ENCODE results near the gene SLC25A4.
"Not testable (repeated sequence)": the region's sequence is repeated elsewhere in the genome, so short reads cannot be mapped to it uniquely, and the experiment has no call there.

Gene SLC25A4

DNA sequence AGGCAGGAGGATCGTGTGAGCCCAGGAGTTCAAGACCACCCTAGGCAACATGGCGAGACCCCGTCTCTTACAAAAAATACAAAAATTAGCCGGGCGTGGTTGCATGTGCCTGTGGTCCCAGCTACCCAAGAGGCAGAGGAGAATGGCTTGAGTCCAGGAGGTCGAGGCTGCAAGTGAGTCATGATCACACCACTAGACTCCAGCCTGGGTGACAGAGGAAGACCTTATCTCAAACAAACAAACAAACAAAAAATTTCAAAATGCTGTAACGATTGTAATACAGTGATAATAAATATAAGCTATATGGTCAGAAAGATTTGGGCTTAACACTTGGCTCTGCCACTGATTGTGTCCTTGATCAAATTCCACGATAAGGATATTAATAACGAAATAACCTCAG is 24.2 kb downstream of the SLC25A4 start:
- no peak overlapping the region for H3K27ac Mint-ChIP-seq
- peaks cover 45% of the 10 kb centered on the region for H3K36me3 Mint-ChIP-seq (ENCODE audit: insufficient read depth)
- no peaks in the 10 kb centered on the region for H3K27me3 Mint-ChIP-seq
- no peak overlapping the region for H3K4me3 Mint-ChIP-seq
- peaks cover 11 to 22% of the 10 kb centered on the region in 2 donors for H3K4me1 Mint-ChIP-seq (ENCODE audit: low read depth in 2 of 2)
- H3K9me3 Mint-ChIP-seq, result no peaks in the 10 kb centered on the region
- no peak for ATAC-seq (replicated peaks)
- no peak for DNase-seq

DNA sequence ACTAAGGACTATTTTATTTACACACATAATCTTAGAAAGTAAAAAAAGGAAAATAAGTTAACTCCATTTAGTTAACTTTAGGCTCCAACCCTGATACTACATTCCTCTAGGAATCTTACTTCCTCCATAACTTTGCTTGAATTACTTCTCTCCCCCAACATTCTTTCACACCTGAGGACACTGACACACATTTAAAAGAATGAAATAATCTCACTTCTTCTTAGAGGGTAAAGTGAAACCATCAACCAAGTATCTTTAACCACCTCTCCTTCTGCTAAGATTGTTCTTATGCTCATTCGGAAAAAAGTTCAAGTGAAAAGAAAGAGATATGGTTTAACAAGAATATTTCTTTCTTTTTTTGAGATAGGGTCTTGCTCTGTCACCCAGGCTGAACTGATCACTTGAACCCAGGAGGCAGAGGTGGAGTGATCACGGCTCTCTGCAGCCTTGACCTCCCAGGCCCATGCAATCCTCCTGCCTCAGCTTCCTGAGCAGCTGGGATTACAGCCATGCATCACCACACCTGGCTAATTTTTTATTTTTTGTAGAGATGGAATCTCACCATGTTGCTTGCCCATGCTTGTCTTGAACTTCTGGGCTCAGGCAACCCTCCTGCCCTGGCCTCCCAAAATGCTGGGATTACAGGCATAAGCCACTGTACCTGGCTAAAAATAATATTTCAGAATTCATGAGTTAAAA is 28.5 kb downstream of the SLC25A4 start:
- Mint-ChIP-seq H3K9me3 (no peaks in the 10 kb centered on the region), H3K27me3 (no peaks in the 10 kb centered on the region), H3K27ac (peak overlapping the region in 1 of 2 donors; percentile 11), H3K4me3 (no peak overlapping the region), H3K36me3 (ENCODE audit: insufficient read depth) (peaks cover 47% of the 10 kb centered on the region), H3K4me1 (ENCODE audit: low read depth in 2 of 2) (peaks cover 0 to 13% of the 10 kb centered on the region in 2 donors)
- ATAC-seq (replicated peaks), result no peak
- DNase-seq, result no peak

DNA sequence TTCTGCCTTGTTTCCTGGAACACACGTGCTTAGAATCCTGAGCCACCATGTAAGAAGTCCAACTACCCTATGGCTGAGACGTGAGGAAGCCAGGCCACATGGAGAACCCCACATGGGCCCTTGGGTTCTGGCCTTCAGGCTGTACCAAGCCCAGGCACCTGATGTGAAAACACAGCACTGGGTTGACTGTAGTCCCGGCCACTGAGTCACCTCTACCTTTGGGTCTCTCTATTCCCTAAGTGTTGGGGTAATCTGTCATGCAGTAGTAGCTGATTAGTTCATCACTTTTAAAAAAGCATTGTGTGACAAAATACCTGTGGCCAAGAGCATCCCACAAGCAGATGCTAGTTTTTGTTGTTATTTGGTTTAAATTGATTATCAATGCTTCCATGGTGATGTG is 36.4 kb downstream of the SLC25A4 start:
- H3K4me3 Mint-ChIP-seq, result no peak overlapping the region
- H3K4me1 Mint-ChIP-seq (ENCODE audit: low read depth in 2 of 2), result peaks cover 6 to 16% of the 10 kb centered on the region in 2 donors
- no peak for ATAC-seq (replicated peaks)
- no peak overlapping the region for H3K27ac Mint-ChIP-seq
- H3K9me3 Mint-ChIP-seq, result no peaks in the 10 kb centered on the region
- no peaks in the 10 kb centered on the region for H3K27me3 Mint-ChIP-seq
- peaks cover 16% of the 10 kb centered on the region for H3K36me3 Mint-ChIP-seq (ENCODE audit: insufficient read depth)
- DNase-seq, result no peak

DNA sequence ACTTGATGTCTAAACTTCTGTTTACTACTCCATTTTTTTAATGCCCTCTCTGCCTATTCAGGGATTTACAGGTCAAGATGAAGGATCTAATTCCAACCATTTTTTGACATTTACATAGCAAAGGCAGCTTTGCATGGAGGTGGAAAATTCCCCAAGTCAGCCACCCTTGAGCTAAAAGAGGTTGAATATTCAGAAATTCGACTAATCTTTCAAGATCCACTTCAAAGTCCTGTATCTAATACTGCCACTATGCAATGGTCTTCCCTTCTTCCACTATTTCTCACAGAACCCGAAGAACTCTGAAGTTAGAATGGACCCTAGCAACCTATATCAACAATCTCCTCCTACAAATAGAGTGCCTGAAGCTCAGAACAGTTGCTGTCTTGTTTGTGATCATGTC is 39.2 kb downstream of the SLC25A4 start:
- no peak for ATAC-seq (replicated peaks)
- H3K27me3 Mint-ChIP-seq, result no peaks in the 10 kb centered on the region
- H3K27ac Mint-ChIP-seq, result no peak overlapping the region
- peaks cover 7% of the 10 kb centered on the region for H3K36me3 Mint-ChIP-seq (ENCODE audit: insufficient read depth)
- peaks cover 11 to 26% of the 10 kb centered on the region in 2 donors for H3K4me1 Mint-ChIP-seq (ENCODE audit: low read depth in 2 of 2)
- H3K9me3 Mint-ChIP-seq, result no peaks in the 10 kb centered on the region
- H3K4me3 Mint-ChIP-seq, result no peak overlapping the region
- no peak for DNase-seq

DNA sequence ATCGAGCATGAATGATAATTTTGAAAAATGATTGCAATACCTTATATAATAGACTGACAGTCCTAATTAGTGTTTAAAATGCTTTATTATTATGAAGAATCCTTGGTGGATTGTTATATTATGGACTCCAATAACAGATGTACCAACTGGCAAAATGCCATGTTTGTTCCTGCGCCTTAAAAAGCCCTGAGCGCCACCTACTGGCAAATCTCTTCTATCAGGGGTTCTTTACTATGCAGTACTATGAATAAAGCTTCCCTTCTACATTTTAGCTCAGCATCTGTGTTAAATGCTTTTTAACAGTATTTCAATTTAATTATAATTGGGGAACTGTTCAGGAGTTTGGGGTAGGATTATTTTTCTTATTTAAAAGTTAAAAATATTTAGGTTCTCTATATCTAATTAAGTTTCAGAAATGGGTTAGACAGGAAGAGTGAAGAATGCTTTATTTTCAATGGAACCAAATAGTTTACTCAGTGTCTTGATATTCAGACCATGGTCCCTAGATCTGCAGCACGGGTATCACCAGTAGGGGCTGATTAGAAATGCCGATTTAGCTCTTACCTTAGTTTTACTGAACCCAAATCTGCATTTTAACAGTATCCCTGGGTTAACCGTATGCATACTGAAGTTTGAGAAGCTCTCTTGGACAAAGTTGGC is 40.7 kb downstream of the SLC25A4 start:
- H3K9me3 Mint-ChIP-seq, result no peaks in the 10 kb centered on the region
- ATAC-seq (replicated peaks), result peak; percentile 83
- peaks cover 13 to 29% of the 10 kb centered on the region in 2 donors for H3K4me1 Mint-ChIP-seq (ENCODE audit: low read depth in 2 of 2)
- peaks cover 22% of the 10 kb centered on the region for H3K36me3 Mint-ChIP-seq (ENCODE audit: insufficient read depth)
- peak; percentile 74 to 83 (median 75) for DNase-seq
- H3K4me3 Mint-ChIP-seq, result no peak overlapping the region
- H3K27me3 Mint-ChIP-seq, result no peaks in the 10 kb centered on the region
- H3K27ac Mint-ChIP-seq, result no peak overlapping the region

DNA sequence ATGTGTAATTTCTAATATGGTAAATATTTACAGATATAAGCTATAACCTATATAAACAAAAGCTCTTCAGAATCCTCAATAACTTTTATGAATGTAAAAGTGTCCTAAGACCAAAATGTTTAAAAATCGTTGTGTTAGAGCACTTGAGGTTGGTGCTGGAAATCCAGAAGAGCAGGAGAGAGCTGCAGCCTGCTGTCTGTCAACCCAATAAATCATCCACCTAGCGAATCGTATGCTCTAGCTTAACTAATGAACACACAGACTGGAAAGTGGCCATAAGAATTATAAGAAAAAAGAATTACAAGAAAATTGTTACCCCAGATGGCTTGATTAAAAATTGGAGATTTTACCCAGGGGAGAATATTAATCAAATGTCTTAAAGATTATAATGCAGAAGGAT is 43.7 kb downstream of the SLC25A4 start:
- Mint-ChIP-seq H3K36me3 (ENCODE audit: insufficient read depth) (peaks cover 33% of the 10 kb centered on the region), H3K27ac (peak overlapping the region in 1 of 2 donors; percentile 8), H3K9me3 (no peaks in the 10 kb centered on the region), H3K27me3 (no peaks in the 10 kb centered on the region), H3K4me3 (no peak overlapping the region), H3K4me1 (ENCODE audit: low read depth in 2 of 2) (peaks cover 18 to 40% of the 10 kb centered on the region in 2 donors)
- DNase-seq (no peak), ATAC-seq (replicated peaks) (no peak)

DNA sequence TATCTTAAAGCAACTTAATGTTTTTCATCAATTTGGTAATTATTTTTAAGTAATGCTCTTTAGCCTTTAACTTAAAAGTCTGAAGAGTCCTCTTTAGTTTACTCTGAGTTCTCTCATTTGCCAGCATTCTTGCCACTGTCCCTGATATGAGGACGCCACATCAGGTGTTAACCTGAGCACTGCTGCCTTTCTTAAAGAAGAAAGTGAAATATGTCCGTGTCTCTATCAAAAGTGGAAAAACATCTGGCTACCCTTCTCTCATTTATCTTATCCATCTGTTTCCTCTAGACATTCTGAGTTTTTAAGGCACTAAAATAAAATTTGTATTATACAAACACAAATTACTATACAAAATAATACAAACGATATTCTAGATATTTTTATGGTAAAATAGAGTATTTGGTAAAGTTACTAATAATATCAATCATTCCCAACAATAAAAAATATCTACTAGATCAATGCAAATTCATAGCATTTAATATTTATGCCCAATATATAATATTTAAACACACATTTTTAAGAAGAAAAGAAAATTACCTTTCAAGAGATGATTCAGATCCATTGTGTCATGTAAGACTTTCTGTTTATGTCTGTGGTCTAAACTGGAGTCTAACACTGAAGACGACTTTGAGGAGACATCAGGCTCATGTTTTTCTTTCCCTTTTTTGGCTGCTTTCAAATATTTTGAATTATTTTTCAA is 46.7 kb downstream of the SLC25A4 start:
- Mint-ChIP-seq H3K27me3 (no peaks in the 10 kb centered on the region), H3K36me3 (ENCODE audit: insufficient read depth) (peaks cover 33% of the 10 kb centered on the region), H3K4me1 (ENCODE audit: low read depth in 2 of 2) (peaks cover 23 to 46% of the 10 kb centered on the region in 2 donors), H3K27ac (no peak overlapping the region), H3K4me3 (no peak overlapping the region), H3K9me3 (no peaks in the 10 kb centered on the region)
- no peak for ATAC-seq (replicated peaks)
- no peak for DNase-seq

DNA sequence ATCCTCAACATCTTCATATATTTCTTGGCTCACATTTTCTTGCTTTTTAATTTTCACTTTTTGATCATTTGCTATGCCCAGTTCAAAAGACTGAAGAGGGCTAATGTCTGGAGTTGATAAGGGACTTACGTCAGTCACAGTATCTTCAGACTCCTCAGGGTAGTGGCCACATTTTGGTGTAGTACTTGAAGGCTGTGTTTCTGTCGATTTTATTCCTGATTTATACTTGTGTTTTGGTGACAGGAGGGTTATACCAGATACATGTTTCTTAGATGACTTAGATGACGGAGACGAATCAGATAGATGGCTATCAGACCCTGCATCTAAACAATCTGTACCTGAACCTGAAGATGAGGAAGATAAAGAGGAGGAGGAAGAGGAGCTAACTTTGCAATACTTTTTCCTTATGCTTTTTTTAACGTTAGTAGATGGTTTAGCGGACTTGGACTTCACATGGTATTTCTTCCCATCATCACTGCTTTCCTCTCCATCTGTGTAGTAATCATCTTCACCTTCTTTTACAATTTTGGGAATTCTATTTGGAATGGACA is 47.3 kb downstream of the SLC25A4 start:
- Mint-ChIP-seq H3K36me3 (ENCODE audit: insufficient read depth) (peaks cover 33% of the 10 kb centered on the region), H3K4me3 (no peak overlapping the region), H3K9me3 (no peaks in the 10 kb centered on the region), H3K27me3 (no peaks in the 10 kb centered on the region), H3K4me1 (ENCODE audit: low read depth in 2 of 2) (peaks cover 26 to 49% of the 10 kb centered on the region in 2 donors), H3K27ac (no peak overlapping the region)
- ATAC-seq (replicated peaks) (no peak), DNase-seq (no peak)

DNA sequence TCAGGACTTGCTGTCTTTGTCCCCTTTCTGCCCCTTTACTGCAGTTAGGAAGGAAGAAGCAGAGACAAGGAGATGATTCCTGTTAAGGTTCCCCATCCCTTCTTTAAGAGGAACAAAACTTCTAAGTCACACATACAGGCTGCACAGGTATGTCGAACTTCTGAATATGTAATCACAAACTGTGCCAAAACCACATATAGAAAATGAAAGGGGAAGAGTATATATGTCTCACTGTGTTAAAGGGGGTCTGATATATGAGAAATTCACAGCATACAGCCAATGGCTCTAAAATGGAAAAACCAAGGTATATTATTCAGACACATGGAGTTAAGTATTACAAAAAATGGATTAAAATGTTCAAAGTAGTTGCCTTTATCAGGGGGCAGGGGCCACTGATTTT is 49.0 kb downstream of the SLC25A4 start:
- Mint-ChIP-seq H3K27me3 (no peaks in the 10 kb centered on the region), H3K36me3 (ENCODE audit: insufficient read depth) (peaks cover 33% of the 10 kb centered on the region), H3K4me3 (peak overlapping the region in 1 of 2 donors; percentile 26), H3K27ac (peak overlapping the region; percentile 36 to 44), H3K9me3 (no peaks in the 10 kb centered on the region), H3K4me1 (ENCODE audit: low read depth in 2 of 2) (peaks cover 24 to 49% of the 10 kb centered on the region in 2 donors)
- DNase-seq, result no peak
- peak; percentile 39 for ATAC-seq (replicated peaks)

DNA sequence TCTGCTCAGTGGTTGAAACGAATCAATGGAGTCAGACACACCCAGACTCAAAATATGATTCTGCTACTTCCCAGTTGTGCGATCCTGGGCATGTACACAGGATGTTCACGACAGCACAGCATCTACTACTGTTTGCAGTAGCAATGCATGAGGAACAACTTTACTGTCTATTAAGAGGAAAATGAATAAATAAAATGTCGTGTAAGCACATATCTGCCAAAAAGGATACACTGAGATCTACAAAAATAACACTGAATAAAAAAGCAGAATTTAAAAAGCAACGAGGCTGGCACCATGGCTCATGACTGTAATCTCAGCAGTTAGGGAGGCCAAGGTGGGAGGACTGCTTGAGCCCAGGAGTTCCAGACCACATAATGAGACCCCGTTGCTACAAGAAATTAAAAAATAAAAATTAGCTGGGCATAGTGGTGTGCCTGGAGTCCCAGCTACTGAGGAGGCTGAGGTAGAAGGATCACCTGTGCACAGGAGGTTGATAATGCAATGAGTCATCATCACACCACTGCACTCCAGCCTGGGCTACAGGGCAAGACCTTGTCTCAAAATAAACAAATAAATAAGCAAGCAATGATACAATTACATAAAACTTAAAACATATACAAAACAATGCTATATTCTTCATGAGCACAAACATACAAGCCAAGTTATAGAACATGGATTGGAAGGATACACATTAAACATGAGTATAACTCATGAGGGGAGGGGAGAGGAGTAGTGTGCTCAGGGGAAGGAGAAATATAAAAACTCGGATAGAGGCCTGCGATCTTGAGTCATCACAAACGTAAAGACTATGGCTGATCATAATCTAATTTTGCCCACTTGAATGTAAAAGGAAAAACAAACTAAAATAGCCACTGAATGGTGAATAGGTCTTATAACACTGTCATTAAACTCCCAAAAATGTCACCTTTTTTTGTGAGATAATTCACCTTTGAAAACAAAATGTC is 52.1 kb downstream of the SLC25A4 start:
- peak overlapping the region; percentile 6 to 84 for H3K27ac Mint-ChIP-seq
- DNase-seq (no peak), ATAC-seq (replicated peaks) (no peak)
- H3K9me3 Mint-ChIP-seq, result no peaks in the 10 kb centered on the region
- no peaks in the 10 kb centered on the region for H3K27me3 Mint-ChIP-seq
- peaks cover 23% of the 10 kb centered on the region for H3K36me3 Mint-ChIP-seq (ENCODE audit: insufficient read depth)
- H3K4me1 Mint-ChIP-seq (ENCODE audit: low read depth in 2 of 2), result peaks cover 16 to 41% of the 10 kb centered on the region in 2 donors
- no peak overlapping the region for H3K4me3 Mint-ChIP-seq

DNA sequence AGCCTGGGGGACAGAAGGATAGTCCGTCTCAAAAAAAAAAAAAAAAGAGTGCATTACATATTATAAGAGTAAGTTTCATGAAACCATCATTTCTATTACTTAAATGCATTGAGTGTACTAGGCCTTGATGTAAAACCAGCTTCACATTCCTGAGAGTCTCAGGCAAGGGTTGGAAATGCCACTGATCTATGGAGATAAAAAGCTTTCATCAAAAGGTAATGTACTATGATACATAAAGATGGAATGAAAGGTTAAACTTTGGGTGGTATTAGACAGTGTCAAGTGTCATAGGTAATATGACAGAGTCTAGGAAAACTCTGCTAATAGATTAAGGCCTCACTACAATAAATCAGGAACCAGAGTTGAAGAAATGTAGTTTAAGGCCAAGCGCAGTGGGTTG is 53.4 kb downstream of the SLC25A4 start:
- Mint-ChIP-seq H3K36me3 (ENCODE audit: insufficient read depth) (peaks cover 19% of the 10 kb centered on the region), H3K27ac (peak overlapping the region in 1 of 2 donors; percentile 6), H3K9me3 (no peaks in the 10 kb centered on the region), H3K4me1 (ENCODE audit: low read depth in 2 of 2) (peaks cover 18 to 33% of the 10 kb centered on the region in 2 donors), H3K4me3 (no peak overlapping the region), H3K27me3 (no peaks in the 10 kb centered on the region)
- no peak for ATAC-seq (replicated peaks)
- DNase-seq, result no peak

DNA sequence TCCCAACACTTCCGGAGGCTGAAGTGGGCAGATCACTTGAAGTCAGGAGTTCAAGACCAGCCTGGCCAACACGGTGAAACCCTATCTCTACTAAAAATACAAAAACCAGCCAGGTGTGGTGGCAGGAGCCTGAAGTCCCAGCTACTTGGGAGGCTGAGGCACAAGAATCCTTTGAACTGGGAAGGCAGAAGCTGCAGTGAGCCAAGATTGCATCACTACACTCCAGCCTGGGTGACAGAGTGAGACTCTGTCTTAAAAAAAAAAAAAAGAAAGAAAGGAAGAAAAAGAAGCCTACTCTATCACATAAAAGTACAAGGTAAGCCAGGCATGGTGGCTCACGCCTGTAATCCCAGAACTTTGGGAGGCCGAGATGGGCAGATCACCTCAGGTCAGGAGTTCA is 55.1 kb downstream of the SLC25A4 start:
- peak overlapping the region in 1 of 2 donors; percentile 57 for H3K27ac Mint-ChIP-seq
- ATAC-seq (replicated peaks); H3K4me3 Mint-ChIP-seq; DNase-seq; H3K27me3 Mint-ChIP-seq; H3K9me3 Mint-ChIP-seq: not testable (repeated sequence)
- peaks cover 31% of the 10 kb centered on the region for H3K36me3 Mint-ChIP-seq (ENCODE audit: insufficient read depth)
- peaks cover 25 to 40% of the 10 kb centered on the region in 2 donors for H3K4me1 Mint-ChIP-seq (ENCODE audit: low read depth in 2 of 2)

All from effector memory CD8-positive, alpha-beta T cell (primary cell).